ENCODE data around the gene LIPT1. TPM values are rescaled to one million over a fixed set of nuclear protein-coding genes. Genes with fewer than 3 reads are reported as not detected.

Gene LIPT1
- total and polyA plus RNA-seq, 2 of the 4 experiments (the other 2 are of a cell fraction) = 3.2 to 3.5 TPM

- Histone ChIP-seq H3K4me1 (ENCODE audit: control insufficient read depth, insufficient read depth, low read length) (peaks cover 5% of the 10 kb centered on the region), H4K91ac (ENCODE audit: insufficient read depth, low read depth, low read length) (no peak overlapping the region), H3K56ac (ENCODE audit: extremely low read depth, insufficient read depth, low read length) (no peak overlapping the region), H2BK5ac (ENCODE audit: low read depth, low read length, poor library complexity, severe bottlenecking) (no peak overlapping the region), H3K79me1 (ENCODE audit: low read depth in 1 of 2, low read length in 2 of 2) (peaks cover 15 to 20% of the 10 kb centered on the region in 2 experiments), H3K9ac (ENCODE audit: low read depth, low read length) (no peak overlapping the region), H2BK120ac (ENCODE audit: low read depth, low read length) (no peak overlapping the region), H3K9me1 (ENCODE audit: insufficient read depth, low read length) (no peaks in the 10 kb centered on the region), H2BK15ac (ENCODE audit: low read depth, low read length) (no peak overlapping the region), H3K27ac (ENCODE audit: insufficient read depth, low read length) (no peak overlapping the region), H3K14ac (replicated peaks; ENCODE audit: low read depth, low read length) (no peak overlapping the region), H3K9me3 (ENCODE audit: control insufficient read depth, insufficient read depth, low read length) (no peaks in the 10 kb centered on the region), H3K4ac (ENCODE audit: low read depth, low read length) (no peak overlapping the region), H2AFZ (replicated peaks; ENCODE audit: low read length, poor library complexity) (no peak overlapping the region), H3K18ac (ENCODE audit: low read depth, low read length) (no peak overlapping the region), H2BK20ac (ENCODE audit: low read depth, low read length) (no peak overlapping the region), H4K8ac (ENCODE audit: low read depth in 2 of 2, low read length in 2 of 2) (no peak overlapping the region), H3K23ac (ENCODE audit: low read depth, low read length) (no peak overlapping the region), H4K5ac (ENCODE audit: low read depth, low read length) (no peak overlapping the region), H3K27me3 (ENCODE audit: control insufficient read depth, insufficient read depth, low read length) (no peaks in the 10 kb centered on the region), H2AK9ac (replicated peaks; ENCODE audit: low read depth, low read length, poor library complexity) (no peak overlapping the region), H4K20me1 (ENCODE audit: insufficient read depth, low read length) (no peaks in the 10 kb centered on the region), H3K4me3 (ENCODE audit: insufficient read depth, low read depth, low read length) (no peak overlapping the region), H3K4me2 (ENCODE audit: low read depth, low read length) (no peak overlapping the region), H3K36me3 (ENCODE audit: control insufficient read depth, insufficient read depth, low read length) (no peaks in the 10 kb centered on the region), H2AK5ac (ENCODE audit: low read depth, low read length) (no peak overlapping the region)
- dilution Hi-C loops (cut with HindIII; ENCODE audit: low sequenced_read_pairs, unreplicated experiment) (no loop called here), in situ Hi-C loops (cut with MboI; ENCODE audit: low sequenced_read_pairs) (loop anchor here (25.0 kb wide), 1 partner anchor 1105 kb away; no protein-coding TSS in a partner anchor), intact Hi-C loops (cut with micrococcal nuclease) (no loop called here)
- BruUV-seq (replicated peaks) = no TSS peak
- ATAC-seq (ENCODE audit: low read depth) (no peak), DNase-seq (no peak)
- no peak for TF ChIP-seq SMC3 (IDR thresholded peaks at IDR 0.05; ENCODE audit: low read depth, low read length)
- TF ChIP-seq BHLHE40 (IDR thresholded peaks at IDR 0.05; ENCODE audit: low read depth, low read length) = no peak
- TF ChIP-seq MXI1 (IDR thresholded peaks at IDR 0.05; ENCODE audit: borderline replicate concordance, low read depth, low read length) = no peak
- TF ChIP-seq RCOR1 (IDR thresholded peaks at IDR 0.05; ENCODE audit: insufficient replicate concordance, low read length) = no peak
- WGBS, 2 experiments (ENCODE audit: extremely low coverage in 2 of 2, insufficient read length in 1 of 2) = no CpG with 5 or more reads among the region's 1 CpG
- CTCF ChIA-PET = no interaction called here
- POLR2A ChIA-PET (ENCODE audit: unreplicated experiment) = no interaction called here
Measured at GRCh38 chr2:99156891-99157290, 2.1 kb downstream of the LIPT1 start.

Data from IMR-90 (cell line).